AG09309 (cell line): ENCODE results near the gene HECA.

Experiments used
- DNase-seq: peaks from one replicate; pipeline ENCODE4 v3.0.0-alpha.2; 2010; ENCODE audit warnings: low read depth
- H3K4me3 ChIP-seq: 2 replicates; pipeline ENCODE4 v1.5.1; 2011; ENCODE audit warnings: mild to moderate bottlenecking, low read depth, low read length, moderate library complexity; ENCODE audit not compliant: control insufficient read depth
- CTCF ChIP-seq: IDR thresholded peaks from 2 replicates; pipeline ENCODE4 v1.5.1; 2011; ENCODE audit warnings: mild to moderate bottlenecking, low read depth, low read length, inconsistent platforms; ENCODE audit not compliant: insufficient read depth, control insufficient read depth; ENCODE audit errors: missing control alignments

The HECA gene

GRCh38 chr6:139174961-139175360 lies 40.1 kb downstream of the HECA start:
- TF ChIP-seq CTCF, result no peak
- no peak for DNase-seq
- no peak overlapping the region for H3K4me3 ChIP-seq

GRCh38 chr6:139175389-139175948 lies 40.6 kb downstream of the HECA start:
- DNase-seq, result no peak
- no peak for TF ChIP-seq CTCF

GRCh38 chr6:139181236-139181635 lies 46.4 kb downstream of the HECA start:
- no peak for TF ChIP-seq CTCF
- DNase-seq, result no peak

More at GRCh38 chr6:139175389-139175948, 40.6 kb downstream of the HECA start:
- no peak overlapping the region for H3K4me3 ChIP-seq

GRCh38 chr6:139184047-139184446 lies 49.2 kb downstream of the HECA start:
- no peak for TF ChIP-seq CTCF
- DNase-seq, result no peak
- no peak overlapping the region for H3K4me3 ChIP-seq

More at GRCh38 chr6:139181236-139181635, 46.4 kb downstream of the HECA start:
- no peak overlapping the region for H3K4me3 ChIP-seq

GRCh38 chr6:139184459-139184858 lies 49.6 kb downstream of the HECA start:
- no peak for DNase-seq
- H3K4me3 ChIP-seq, result no peak overlapping the region
- no peak for TF ChIP-seq CTCF

- no peak overlapping the region for H3K4me3 ChIP-seq
- no peak for TF ChIP-seq CTCF
- no peak for DNase-seq
These were observed 51.4 kb downstream of the HECA start for GRCh38 chr6:139186242-139186641.

- no peak overlapping the region for H3K4me3 ChIP-seq
- no peak for DNase-seq
- TF ChIP-seq CTCF, result no peak
These were observed 51.8 kb downstream of the HECA start for GRCh38 chr6:139186692-139187091.
